Uterus (tissue), 4 donors: Measurements from ENCODE around the gene BAIAP2. TPM values are rescaled to one million over a fixed set of nuclear protein-coding genes. Genes with fewer than 3 reads are reported as not detected.

Experiments used
- DNase-seq, 2 donors: peaks; one replicate each; pipeline ENCODE4 v3.0.0-alpha.2; 2019 to 2020
- H3K27ac ChIP-seq, 2 donors: fragments of 200-600 bp; sonication (generic); 1 replicate in 1 of 2; 2 replicates in 1 of 2; pipeline ENCODE4 v1.5.1; 2016 to 2018
- H3K27me3 ChIP-seq, 2 donors: fragments of 200-600 bp; sonication (generic); one replicate each; pipeline ENCODE4 v1.5.1; 2018 to 2019; ENCODE audit warnings: control low read depth in 1 of 2
- H3K36me3 ChIP-seq, 2 donors: fragments of 200-600 bp; sonication (generic); one replicate each; pipeline ENCODE4 v1.5.1; 2019; ENCODE audit warnings: control low read depth in 1 of 2
- H3K4me1 ChIP-seq, 2 donors: fragments of 200-600 bp; sonication (generic); one replicate each; pipeline ENCODE4 v1.5.1; 2018 to 2019; ENCODE audit warnings: control low read depth in 1 of 2
- H3K4me3 ChIP-seq, 2 donors: fragments of 200-600 bp; sonication (generic); 1 replicate in 1 of 2; 2 replicates in 1 of 2; pipeline ENCODE4 v1.5.1; 2018 to 2019; ENCODE audit warnings: mild to moderate bottlenecking in 1 of 2
- H3K9me3 ChIP-seq, 2 donors: fragments of 200-600 bp; sonication (generic); one replicate each; pipeline ENCODE4 v1.5.1; 2019; ENCODE audit warnings: control low read depth in 1 of 2
- POLR2A ChIP-seq, 2 donors: fragments of 450-650 bp; IDR thresholded peaks; one replicate each; pipeline ENCODE4 v1.6.1; 2016; ENCODE audit warnings: antibody characterized with exemption in 2 of 2, mild to moderate bottlenecking in 1 of 2, moderate library complexity in 1 of 2
- intact Hi-C: fragments of 100-400 bp; cut with DNase I; formaldehyde crosslinking; loops from one replicate; pipeline ENCODE4 v1.15.1; 2023; ENCODE audit warnings: low total_unique reads
- total RNA-seq, 4 donors: library from RNA; depleted of rRNA in 3 of 4; stranded (reverse); fragments of >200 nt in 3 of 4; gene quantifications; one replicate each; pipeline versions ENCODE4 v1.1.0 to v1.2.4, GENCODE V29; 2014 to 2023
- TF ChIP-seq, protein P1 (sequence below), 4 experiments: fragments of 200-600 bp in 2 of 4; fragments of 450-650 bp in 2 of 4; sonication (generic) in 2 of 4; IDR thresholded peaks; one replicate each; pipeline ENCODE4 v1.5.1; 2016 to 2019; ENCODE audit warnings: antibody characterized with exemption in 4 of 4, mild to moderate bottlenecking in 2 of 4, moderate library complexity in 1 of 4
- donor health status: DM: yes; HTN: yes; CAD: no.

BAIAP2 gene
- total RNA-seq, 4 donors from 2014 or later, result 16.5 to 70.7 (median 45.8) TPM

DNA sequence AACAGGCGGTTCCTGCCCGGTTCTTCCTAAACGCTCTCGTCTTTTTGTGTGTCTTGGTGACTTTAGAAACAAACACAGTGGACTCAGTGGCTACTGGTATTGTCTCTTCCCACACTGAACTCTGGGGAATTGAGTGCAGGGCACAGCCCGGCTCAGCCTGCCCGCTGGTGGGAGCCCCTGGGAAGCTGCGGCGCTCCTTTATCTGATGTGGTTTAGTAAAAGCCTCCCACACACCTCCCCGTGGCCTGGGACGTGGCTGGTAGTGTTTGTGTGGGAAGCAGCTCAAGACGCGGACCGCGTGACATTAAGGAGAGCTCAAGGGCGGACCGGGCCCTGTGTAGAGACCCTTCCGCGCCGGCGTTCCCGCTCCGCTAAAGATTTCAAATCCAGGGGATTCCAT is 75.0 kb downstream of the BAIAP2 start:
- intact Hi-C loops, result no loop called here
- TF ChIP-seq, protein P1, sequence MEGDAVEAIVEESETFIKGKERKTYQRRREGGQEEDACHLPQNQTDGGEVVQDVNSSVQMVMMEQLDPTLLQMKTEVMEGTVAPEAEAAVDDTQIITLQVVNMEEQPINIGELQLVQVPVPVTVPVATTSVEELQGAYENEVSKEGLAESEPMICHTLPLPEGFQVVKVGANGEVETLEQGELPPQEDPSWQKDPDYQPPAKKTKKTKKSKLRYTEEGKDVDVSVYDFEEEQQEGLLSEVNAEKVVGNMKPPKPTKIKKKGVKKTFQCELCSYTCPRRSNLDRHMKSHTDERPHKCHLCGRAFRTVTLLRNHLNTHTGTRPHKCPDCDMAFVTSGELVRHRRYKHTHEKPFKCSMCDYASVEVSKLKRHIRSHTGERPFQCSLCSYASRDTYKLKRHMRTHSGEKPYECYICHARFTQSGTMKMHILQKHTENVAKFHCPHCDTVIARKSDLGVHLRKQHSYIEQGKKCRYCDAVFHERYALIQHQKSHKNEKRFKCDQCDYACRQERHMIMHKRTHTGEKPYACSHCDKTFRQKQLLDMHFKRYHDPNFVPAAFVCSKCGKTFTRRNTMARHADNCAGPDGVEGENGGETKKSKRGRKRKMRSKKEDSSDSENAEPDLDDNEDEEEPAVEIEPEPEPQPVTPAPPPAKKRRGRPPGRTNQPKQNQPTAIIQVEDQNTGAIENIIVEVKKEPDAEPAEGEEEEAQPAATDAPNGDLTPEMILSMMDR (IDR thresholded peaks at IDR 0.05), result no peak
- TF ChIP-seq POLR2A (IDR thresholded peaks at IDR 0.05), result no peak
- Histone ChIP-seq H3K9me3 (no peaks in the 10 kb centered on the region), H3K4me3 (no peak overlapping the region), H3K27ac (no peak overlapping the region), H3K27me3 (no peaks in the 10 kb centered on the region), H3K36me3 (no peaks in the 10 kb centered on the region), H3K4me1 (no peaks in the 10 kb centered on the region)
- DNase-seq, result no peak

DNA sequence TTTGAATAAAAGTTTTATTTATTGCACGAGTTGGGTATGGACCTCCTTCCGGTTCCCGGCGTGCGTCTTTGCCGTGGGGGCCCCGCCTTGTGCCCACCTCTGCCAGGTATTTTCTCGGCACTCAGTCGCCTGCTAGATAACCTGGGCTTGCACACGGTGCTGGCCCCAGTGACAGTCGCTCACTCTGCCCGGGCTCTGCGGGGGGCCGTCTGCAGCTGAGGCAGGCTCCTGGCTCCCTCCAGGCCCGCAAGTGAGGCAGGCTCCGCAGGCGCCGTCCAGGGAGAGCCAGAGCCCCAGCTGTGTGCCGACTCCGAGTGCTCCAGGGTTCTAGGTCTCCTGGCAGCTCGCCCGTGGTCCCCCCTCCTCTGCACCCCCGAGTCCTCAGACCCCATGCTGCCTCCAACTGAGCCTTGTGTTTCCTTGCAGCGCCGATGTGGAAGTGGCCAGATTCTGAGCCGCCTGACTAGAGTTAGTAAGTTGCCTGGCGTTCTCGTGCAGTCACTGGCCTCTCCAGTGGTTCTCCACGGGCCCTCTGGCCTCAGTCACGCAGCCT is 75.6 kb downstream of the BAIAP2 start:
- no peak for DNase-seq
- TF ChIP-seq POLR2A (IDR thresholded peaks at IDR 0.05), result no peak
- TF ChIP-seq, protein P1 (IDR thresholded peaks at IDR 0.05), result no peak
- Histone ChIP-seq H3K4me1 (no peaks in the 10 kb centered on the region), H3K36me3 (no peaks in the 10 kb centered on the region), H3K27ac (no peak overlapping the region), H3K27me3 (no peaks in the 10 kb centered on the region), H3K9me3 (no peaks in the 10 kb centered on the region), H3K4me3 (no peak overlapping the region)
- intact Hi-C loops, result no loop called here

DNA sequence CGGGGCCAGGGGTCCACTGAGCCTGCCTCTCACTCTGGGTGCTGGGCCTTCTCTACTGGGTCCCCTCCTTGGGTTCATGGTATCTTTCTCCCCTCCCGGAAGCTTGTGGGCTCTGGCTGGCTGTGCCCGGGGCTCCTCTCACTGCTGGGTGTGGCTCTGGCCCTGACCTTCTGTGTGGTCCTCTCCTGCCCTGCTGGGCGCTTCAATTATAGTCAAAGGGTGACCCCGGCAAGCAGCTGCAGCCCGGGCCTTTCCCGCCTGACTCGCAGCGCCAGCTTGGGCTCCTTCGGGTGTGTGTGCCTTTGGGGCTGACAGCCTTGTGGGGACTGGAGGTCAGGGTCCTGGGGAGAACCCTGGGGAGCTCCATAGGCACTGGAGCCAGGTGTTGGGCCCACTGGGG is 76.1 kb downstream of the BAIAP2 start:
- no peak for DNase-seq
- no peak overlapping the region for H3K27ac ChIP-seq
- no peaks in the 10 kb centered on the region for H3K27me3 ChIP-seq
- no peaks in the 10 kb centered on the region for H3K36me3 ChIP-seq
- TF ChIP-seq, protein P1 (IDR thresholded peaks at IDR 0.05), result no peak
- no peak for TF ChIP-seq POLR2A (IDR thresholded peaks at IDR 0.05)
- H3K4me3 ChIP-seq, result no peak overlapping the region
- H3K4me1 ChIP-seq, result no peaks in the 10 kb centered on the region
- no peaks in the 10 kb centered on the region for H3K9me3 ChIP-seq
- intact Hi-C loops, result no loop called here

DNA sequence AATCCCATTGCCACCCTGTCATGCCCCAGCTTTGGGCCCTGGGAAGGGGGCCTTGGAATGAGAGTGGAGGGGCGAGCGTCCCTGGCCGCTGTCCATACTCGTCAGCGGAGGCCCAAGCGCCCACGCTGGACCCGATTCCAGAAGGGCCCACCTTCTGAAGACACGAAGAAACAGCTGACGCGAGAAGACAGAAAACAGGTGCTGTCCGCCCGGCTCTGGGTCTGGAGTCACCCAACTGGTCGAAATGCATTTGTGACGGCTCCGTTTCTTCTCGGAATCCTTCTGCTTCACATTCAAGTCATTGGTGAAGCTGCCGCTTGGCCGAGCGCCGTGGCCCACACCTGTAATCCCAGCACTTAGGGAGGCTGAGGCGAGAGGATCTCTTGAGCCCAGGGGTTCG is 77.5 kb downstream of the BAIAP2 start:
- TF ChIP-seq POLR2A (IDR thresholded peaks at IDR 0.05), result no peak
- TF ChIP-seq, protein P1 (IDR thresholded peaks at IDR 0.05), result no peak
- Histone ChIP-seq H3K36me3 (no peaks in the 10 kb centered on the region), H3K9me3 (no peaks in the 10 kb centered on the region), H3K4me1 (no peaks in the 10 kb centered on the region), H3K27me3 (no peaks in the 10 kb centered on the region), H3K4me3 (no peak overlapping the region), H3K27ac (no peak overlapping the region)
- no peak for DNase-seq
- intact Hi-C loops, result no loop called here

DNA sequence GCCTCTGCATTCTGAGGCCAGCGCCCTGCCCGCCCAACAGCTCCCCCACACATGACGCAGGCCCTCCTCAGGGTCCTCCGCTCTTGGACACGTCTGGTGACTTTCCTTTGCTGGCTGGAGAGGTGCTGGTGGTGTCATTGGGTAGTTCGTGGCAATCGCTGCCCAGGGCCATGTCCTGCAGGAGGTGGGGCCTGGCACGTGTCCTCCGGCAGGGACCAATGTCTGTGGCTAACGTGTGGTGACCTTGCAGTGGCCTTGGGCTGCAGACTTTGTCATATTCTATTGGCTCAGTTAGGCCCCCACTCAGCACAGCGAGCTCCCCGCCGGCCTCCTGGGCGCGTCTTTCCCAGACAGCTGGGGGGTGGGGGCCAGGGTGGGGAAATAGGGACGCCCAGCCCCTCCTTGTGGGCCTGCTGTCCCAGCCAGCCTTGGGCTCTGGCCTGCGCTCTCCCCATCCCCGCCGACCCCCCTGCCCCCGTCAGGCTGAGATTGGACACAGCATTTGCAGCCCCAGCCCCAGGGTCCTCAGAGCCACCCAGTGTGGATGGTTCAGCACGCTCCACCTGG is 78.3 kb downstream of the BAIAP2 start:
- Histone ChIP-seq H3K4me3 (no peak overlapping the region), H3K4me1 (no peaks in the 10 kb centered on the region), H3K36me3 (no peaks in the 10 kb centered on the region), H3K27ac (no peak overlapping the region), H3K9me3 (no peaks in the 10 kb centered on the region), H3K27me3 (no peaks in the 10 kb centered on the region)
- TF ChIP-seq, protein P1 (IDR thresholded peaks at IDR 0.05), result no peak
- no peak for TF ChIP-seq POLR2A (IDR thresholded peaks at IDR 0.05)
- no peak for DNase-seq
- intact Hi-C loops, result no loop called here
